Ovary (tissue), 3 donors: ENCODE measurements around the gene TCFL5.

Source experiments
- POLR2A ChIP-seq: fragments of 450-650 bp; IDR thresholded peaks from one replicate; pipeline ENCODE4 v1.6.1; 2017; ENCODE audit warnings: antibody characterized with exemption, mild to moderate bottlenecking, moderate library complexity
- TF ChIP-seq, protein P1 (sequence below), 3 donors: fragments of 450-650 bp in 2 of 3; fragments of 200-600 bp in 1 of 3; IDR thresholded peaks; one replicate each; pipeline versions ENCODE4 v1.5.1 to v1.8.0; 2016 to 2022; ENCODE audit warnings: antibody characterized with exemption in 3 of 3, mild to moderate bottlenecking in 1 of 3
- donor health status: DM: no; HTN: no; CAD: no.

DNA sequence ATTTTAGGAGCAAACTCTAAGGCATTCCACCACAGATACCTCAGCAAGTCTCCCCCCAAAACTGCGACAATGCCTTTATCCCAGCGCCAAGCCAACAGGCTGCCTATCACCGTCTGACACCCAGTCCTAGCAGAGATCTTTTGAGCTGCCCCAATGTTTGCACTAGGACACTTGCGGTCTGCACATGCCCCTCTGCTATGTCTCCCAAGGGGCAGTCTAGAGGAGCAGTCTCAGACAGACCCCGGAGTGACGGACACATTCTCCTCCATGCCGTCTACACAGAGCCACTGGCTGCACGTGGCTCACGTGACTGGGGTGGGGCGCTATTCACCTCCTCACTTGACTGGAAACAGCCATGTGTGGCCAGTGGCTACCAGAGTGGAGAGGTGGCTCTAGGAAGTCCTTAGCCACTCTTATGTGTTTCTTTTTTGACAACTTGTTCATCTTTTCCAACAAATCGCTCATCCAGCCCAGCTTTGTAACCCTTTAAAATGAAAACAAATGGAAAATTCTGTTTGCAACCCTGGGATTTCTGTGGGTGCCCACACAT lies 48.7 kb upstream of the TCFL5 start:
- TF ChIP-seq, protein P1, sequence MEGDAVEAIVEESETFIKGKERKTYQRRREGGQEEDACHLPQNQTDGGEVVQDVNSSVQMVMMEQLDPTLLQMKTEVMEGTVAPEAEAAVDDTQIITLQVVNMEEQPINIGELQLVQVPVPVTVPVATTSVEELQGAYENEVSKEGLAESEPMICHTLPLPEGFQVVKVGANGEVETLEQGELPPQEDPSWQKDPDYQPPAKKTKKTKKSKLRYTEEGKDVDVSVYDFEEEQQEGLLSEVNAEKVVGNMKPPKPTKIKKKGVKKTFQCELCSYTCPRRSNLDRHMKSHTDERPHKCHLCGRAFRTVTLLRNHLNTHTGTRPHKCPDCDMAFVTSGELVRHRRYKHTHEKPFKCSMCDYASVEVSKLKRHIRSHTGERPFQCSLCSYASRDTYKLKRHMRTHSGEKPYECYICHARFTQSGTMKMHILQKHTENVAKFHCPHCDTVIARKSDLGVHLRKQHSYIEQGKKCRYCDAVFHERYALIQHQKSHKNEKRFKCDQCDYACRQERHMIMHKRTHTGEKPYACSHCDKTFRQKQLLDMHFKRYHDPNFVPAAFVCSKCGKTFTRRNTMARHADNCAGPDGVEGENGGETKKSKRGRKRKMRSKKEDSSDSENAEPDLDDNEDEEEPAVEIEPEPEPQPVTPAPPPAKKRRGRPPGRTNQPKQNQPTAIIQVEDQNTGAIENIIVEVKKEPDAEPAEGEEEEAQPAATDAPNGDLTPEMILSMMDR (IDR thresholded peaks at IDR 0.05), result no peak
- TF ChIP-seq POLR2A, result no peak
